ENCODE results near the gene NUP205.
"Not testable (repeated sequence)": the region's sequence is repeated elsewhere in the genome, so short reads cannot be mapped to it uniquely, and the experiment has no call there.

DNA sequence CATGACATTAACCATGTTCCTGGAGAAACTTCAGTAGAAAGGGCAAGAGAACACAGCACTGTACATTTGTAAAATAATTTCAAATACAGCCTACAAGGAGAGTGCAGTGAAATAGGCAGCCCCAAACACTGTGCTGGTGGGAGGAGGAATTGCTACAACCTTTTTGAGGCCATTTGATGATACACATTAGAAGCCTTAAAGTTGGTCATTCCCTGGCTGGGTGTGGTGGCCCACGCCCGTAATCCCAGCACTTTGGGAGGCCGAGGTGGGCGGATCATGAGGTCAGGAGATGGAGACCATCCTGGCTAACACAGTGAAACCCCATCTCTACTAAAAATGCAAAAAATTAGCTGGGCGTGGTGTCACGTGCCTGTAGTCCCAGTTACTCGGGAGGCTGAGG lies 134.9 kb downstream of the NUP205 start:
- TF ChIP-seq, protein P1, sequence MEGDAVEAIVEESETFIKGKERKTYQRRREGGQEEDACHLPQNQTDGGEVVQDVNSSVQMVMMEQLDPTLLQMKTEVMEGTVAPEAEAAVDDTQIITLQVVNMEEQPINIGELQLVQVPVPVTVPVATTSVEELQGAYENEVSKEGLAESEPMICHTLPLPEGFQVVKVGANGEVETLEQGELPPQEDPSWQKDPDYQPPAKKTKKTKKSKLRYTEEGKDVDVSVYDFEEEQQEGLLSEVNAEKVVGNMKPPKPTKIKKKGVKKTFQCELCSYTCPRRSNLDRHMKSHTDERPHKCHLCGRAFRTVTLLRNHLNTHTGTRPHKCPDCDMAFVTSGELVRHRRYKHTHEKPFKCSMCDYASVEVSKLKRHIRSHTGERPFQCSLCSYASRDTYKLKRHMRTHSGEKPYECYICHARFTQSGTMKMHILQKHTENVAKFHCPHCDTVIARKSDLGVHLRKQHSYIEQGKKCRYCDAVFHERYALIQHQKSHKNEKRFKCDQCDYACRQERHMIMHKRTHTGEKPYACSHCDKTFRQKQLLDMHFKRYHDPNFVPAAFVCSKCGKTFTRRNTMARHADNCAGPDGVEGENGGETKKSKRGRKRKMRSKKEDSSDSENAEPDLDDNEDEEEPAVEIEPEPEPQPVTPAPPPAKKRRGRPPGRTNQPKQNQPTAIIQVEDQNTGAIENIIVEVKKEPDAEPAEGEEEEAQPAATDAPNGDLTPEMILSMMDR (IDR thresholded peaks at IDR 0.05 in 8 of 11, conservative IDR thresholded peaks at IDR 0.05 in 3 of 11): not testable (repeated sequence)
- TF ChIP-seq POLR2A (IDR thresholded peaks at IDR 0.05): not testable (repeated sequence)
